ENCODE results near the gene IRF2.

The IRF2 gene

GRCh38 chr4:184389978-184390900, 84.1 kb downstream of the IRF2 start:
- FAIRE-seq (no peak), DNase-seq (ENCODE audit: insufficient read length, low spot score) (no peak)
- TF ChIP-seq CTCF (IDR thresholded peaks at IDR 0.05; ENCODE audit: insufficient read depth, missing control alignments): no peak

- FAIRE-seq: no peak
- no peak for TF ChIP-seq CTCF (IDR thresholded peaks at IDR 0.05; ENCODE audit: insufficient read depth, missing control alignments)
Measured at GRCh38 chr4:184388106-184388505, 86.2 kb downstream of the IRF2 start.

GRCh38 chr4:184387351-184387750, 87.0 kb downstream of the IRF2 start:
- no peak for DNase-seq (ENCODE audit: insufficient read length, low spot score)
- no peak for FAIRE-seq
- TF ChIP-seq CTCF (IDR thresholded peaks at IDR 0.05; ENCODE audit: insufficient read depth, missing control alignments): no peak

More at GRCh38 chr4:184388106-184388505, 86.2 kb downstream of the IRF2 start:
- DNase-seq (ENCODE audit: insufficient read length, low spot score): no peak

- no peak for FAIRE-seq
Measured at GRCh38 chr4:184386271-184386781, 88.0 kb downstream of the IRF2 start.

GRCh38 chr4:184385705-184386141, 88.6 kb downstream of the IRF2 start:
- no peak for DNase-seq (ENCODE audit: insufficient read length, low spot score)
- no peak for TF ChIP-seq CTCF (IDR thresholded peaks at IDR 0.05; ENCODE audit: insufficient read depth, missing control alignments)
- no peak for FAIRE-seq

More at GRCh38 chr4:184386271-184386781, 88.0 kb downstream of the IRF2 start:
- no peak for TF ChIP-seq CTCF (IDR thresholded peaks at IDR 0.05; ENCODE audit: insufficient read depth, missing control alignments)
- no peak for DNase-seq (ENCODE audit: insufficient read length, low spot score)

GRCh38 chr4:184384810-184385557, 89.4 kb downstream of the IRF2 start:
- DNase-seq (ENCODE audit: insufficient read length, low spot score) (no peak), FAIRE-seq (no peak)
- TF ChIP-seq CTCF (IDR thresholded peaks at IDR 0.05; ENCODE audit: insufficient read depth, missing control alignments): no peak
